GM21526 (cell line): ENCODE results near the gene ITIH5.

Source experiments
- ATAC-seq: cut with Tn5 transposase; IDR thresholded peaks from one replicate; pipeline ENCODE4 v1.9.1; 2021; ENCODE audit warnings: moderate library complexity; ENCODE audit not compliant: unreplicated experiment, low FRiP score

The ITIH5 gene

GRCh38 chr10:7635408-7636125, 31.2 kb downstream of the ITIH5 start:
- no peak for ATAC-seq

GRCh38 chr10:7634142-7634894, 32.4 kb downstream of the ITIH5 start:
- ATAC-seq: no peak

GRCh38 chr10:7626283-7626682, 40.5 kb downstream of the ITIH5 start:
- no peak for ATAC-seq

- no peak for ATAC-seq
Measured at GRCh38 chr10:7625836-7626235, 40.9 kb downstream of the ITIH5 start.

GRCh38 chr10:7625009-7625408, 41.8 kb downstream of the ITIH5 start:
- no peak for ATAC-seq

- no peak for ATAC-seq
Measured at GRCh38 chr10:7622969-7623368, 43.8 kb downstream of the ITIH5 start.

GRCh38 chr10:7618461-7618860, 48.3 kb downstream of the ITIH5 start:
- no peak for ATAC-seq

GRCh38 chr10:7611909-7612308, 54.9 kb downstream of the ITIH5 start:
- ATAC-seq: no peak

GRCh38 chr10:7610651-7611389, 55.9 kb downstream of the ITIH5 start:
- ATAC-seq: no peak

GRCh38 chr10:7610026-7610425, 56.7 kb downstream of the ITIH5 start:
- ATAC-seq: no peak

GRCh38 chr10:7609556-7609955, 57.2 kb downstream of the ITIH5 start:
- no peak for ATAC-seq

GRCh38 chr10:7608001-7608400, 58.8 kb downstream of the ITIH5 start:
- no peak for ATAC-seq

GRCh38 chr10:7606951-7607404, 59.8 kb downstream of the ITIH5 start:
- no peak for ATAC-seq

- ATAC-seq: no peak
Measured at GRCh38 chr10:7605565-7606295, 61.0 kb downstream of the ITIH5 start.

GRCh38 chr10:7601023-7601656, 65.6 kb downstream of the ITIH5 start:
- no peak for ATAC-seq

- ATAC-seq: no peak
Measured at GRCh38 chr10:7598771-7599170, 68.0 kb downstream of the ITIH5 start.

- no peak for ATAC-seq
Measured at GRCh38 chr10:7596356-7596755, 70.4 kb downstream of the ITIH5 start.

GRCh38 chr10:7593905-7594304, 72.9 kb downstream of the ITIH5 start:
- ATAC-seq: no peak

- no peak for ATAC-seq
Measured at GRCh38 chr10:7593063-7593462, 73.7 kb downstream of the ITIH5 start.

- ATAC-seq: no peak
Measured at GRCh38 chr10:7592627-7593026, 74.1 kb downstream of the ITIH5 start.
